Measurements from ENCODE around the gene CSNK1D. TPM values are rescaled to one million over a fixed set of nuclear protein-coding genes. Genes with fewer than 3 reads are reported as not detected.

CSNK1D gene
- 100 to 1,000 TPM in 1 of 2 donors, 10 to 100 TPM in 1; 72.7 to 160 TPM for total RNA-seq
- polyA plus RNA-seq = 100 to 1,000 TPM; 110 to 137 TPM
- long read RNA-seq, donor 1, transcript CSNK1D-203 (10 exons, 2,047 nt) = major isoform, 20 of 27 reads
- long read RNA-seq, donor 1, partial matches to known transcripts = 0 of 27 reads
- long read RNA-seq, donor 1, other reads (novel, unspliced or antisense) = 0 of 27 reads
- long read RNA-seq, donor 2, partial matches to known transcripts = 0 of 6 reads
- long read RNA-seq, donor 2, other reads (novel, unspliced or antisense) = 0 of 6 reads
- long read RNA-seq, donor 3, transcript CSNK1D-203 (10 exons, 2,047 nt) = major isoform, 5 of 9 reads
- long read RNA-seq, donor 3, partial matches to known transcripts = 0 of 9 reads
- long read RNA-seq, donor 3, other reads (novel, unspliced or antisense) = 0 of 9 reads
- long read RNA-seq, donor 4, partial matches to known transcripts = 0 of 7 reads
- long read RNA-seq, donor 4, other reads (novel, unspliced or antisense) = 0 of 7 reads
- long read RNA-seq, donor 5, transcript CSNK1D-203 (10 exons, 2,047 nt) = major isoform, 12 of 42 reads
- long read RNA-seq, donor 5, partial matches to known transcripts = 17 of 42 reads
- long read RNA-seq, donor 5, other reads (novel, unspliced or antisense) = 0 of 42 reads

GRCh38 chr17:82273327-82274133 lies at the start of gene CSNK1D:
CSNK1D (minus strand) TSS chr17:82273700; CDS start chr17:82273381, 319 bp downstream.
- Histone ChIP-seq H3K36me3 (ENCODE audit: control insufficient read depth in 4 of 4, insufficient read depth in 4 of 4, low read length in 4 of 4) (peaks cover 0 to 14% (median 14%) of the 10 kb centered on the region in 4 donors), H3K4me3 (peak within 1 kb of the TSS; percentile 86), H3K27me3 (ENCODE audit: control insufficient read depth in 3 of 3, insufficient read depth in 3 of 3, low read length in 2 of 3) (no peaks in the 10 kb centered on the region), H3K27ac (ENCODE audit: low read depth in 1 of 2, low read length in 1 of 2) (peak within 1 kb of the TSS; percentile 97 to 98), H3K4me1 (ENCODE audit: control insufficient read depth in 5 of 5, insufficient read depth in 5 of 5, low read length in 5 of 5) (peaks cover 6 to 28% (median 18%) of the 10 kb centered on the region in 5 donors), H3K9me3 (ENCODE audit: control insufficient read depth in 4 of 4, insufficient read depth in 3 of 4, low read length in 3 of 4) (no peaks in the 10 kb centered on the region), H3K9ac (ENCODE audit: insufficient read depth in 1 of 2, low read length in 2 of 2) (peak within 1 kb of the TSS; percentile 84 to 90)
- TF ChIP-seq CTCF (IDR thresholded peaks at IDR 0.05; ENCODE audit: control extremely low read depth, extremely low read depth) = no peak
- ATAC-seq (ENCODE audit: insufficient read depth, low FRiP score) (peak; percentile 95), DNase-seq (peak; percentile 93 to 94 (median 93))
- 5 to 8% methylated on average over 49 to 80 of the region's 80 CpGs for WGBS, 2 donors

GRCh38 chr17:82322526-82323453 lies 49.3 kb upstream of the CSNK1D start:
- Histone ChIP-seq H3K9ac (ENCODE audit: insufficient read depth in 1 of 2, low read length in 2 of 2) (no peak overlapping the region), H3K9me3 (ENCODE audit: control insufficient read depth in 4 of 4, insufficient read depth in 3 of 4, low read length in 3 of 4) (no peaks in the 10 kb centered on the region), H3K36me3 (ENCODE audit: control insufficient read depth in 4 of 4, insufficient read depth in 4 of 4, low read length in 4 of 4) (peaks cover 0 to 8% (median 0%) of the 10 kb centered on the region in 4 donors), H3K27me3 (ENCODE audit: control insufficient read depth in 3 of 3, insufficient read depth in 3 of 3, low read length in 2 of 3) (peaks cover 0 to 11% (median 4%) of the 10 kb centered on the region in 3 donors), H3K4me1 (ENCODE audit: control insufficient read depth in 5 of 5, insufficient read depth in 5 of 5, low read length in 5 of 5) (peaks cover 0 to 3% (median 0%) of the 10 kb centered on the region in 5 donors), H3K27ac (ENCODE audit: low read depth in 1 of 2, low read length in 1 of 2) (no peak overlapping the region), H3K4me3 (no peak overlapping the region)
- ATAC-seq (ENCODE audit: insufficient read depth, low FRiP score) = no peak
- no peak for DNase-seq
- TF ChIP-seq CTCF (IDR thresholded peaks at IDR 0.05; ENCODE audit: control extremely low read depth, extremely low read depth) = no peak
- 85 to 91% methylated on average over 25 to 28 of the region's 28 CpGs for WGBS, 2 donors

DNA sequence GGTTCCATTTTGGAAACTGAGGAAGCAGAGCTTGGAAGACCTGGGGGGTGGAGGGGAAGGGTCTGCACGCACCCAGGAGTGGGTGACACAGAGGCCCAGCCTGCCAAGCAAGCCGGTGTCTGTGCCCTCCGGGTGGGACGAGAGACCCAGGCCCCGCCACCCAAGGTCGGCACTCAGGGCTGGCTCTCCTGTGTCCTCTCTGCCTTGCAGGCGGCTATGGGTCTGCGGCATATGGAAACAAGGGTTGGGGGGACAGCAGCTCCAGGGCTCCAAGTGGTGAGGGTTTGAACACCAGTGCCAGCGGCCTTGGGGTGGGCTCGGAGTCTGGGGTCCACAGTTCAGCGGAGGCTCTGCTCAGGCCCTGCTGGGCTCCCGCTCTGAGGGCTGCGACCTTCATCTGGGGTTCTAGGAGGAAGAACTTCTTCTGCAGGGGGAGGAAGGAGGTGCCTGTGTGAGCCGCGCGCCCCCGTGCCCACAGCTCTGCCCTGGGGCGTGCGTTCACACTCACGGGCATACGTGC lies 48.5 kb upstream of the CSNK1D start:
- Histone ChIP-seq H3K4me1 (ENCODE audit: control insufficient read depth in 5 of 5, insufficient read depth in 5 of 5, low read length in 5 of 5) (peaks cover 0 to 3% (median 0%) of the 10 kb centered on the region in 5 donors), H3K27me3 (ENCODE audit: control insufficient read depth in 3 of 3, insufficient read depth in 3 of 3, low read length in 2 of 3) (peaks cover 0 to 11% (median 0%) of the 10 kb centered on the region in 3 donors), H3K4me3 (no peak overlapping the region), H3K36me3 (ENCODE audit: control insufficient read depth in 4 of 4, insufficient read depth in 4 of 4, low read length in 4 of 4) (peaks cover 0 to 8% (median 0%) of the 10 kb centered on the region in 4 donors), H3K9ac (ENCODE audit: insufficient read depth in 1 of 2, low read length in 2 of 2) (no peak overlapping the region), H3K27ac (ENCODE audit: low read depth in 1 of 2, low read length in 1 of 2) (no peak overlapping the region), H3K9me3 (ENCODE audit: control insufficient read depth in 4 of 4, insufficient read depth in 3 of 4, low read length in 3 of 4) (no peaks in the 10 kb centered on the region)
- ATAC-seq (ENCODE audit: insufficient read depth, low FRiP score) (no peak), DNase-seq (no peak)
- 69 to 75% methylated on average over 19 to 21 of the region's 21 CpGs for WGBS, 2 donors
- TF ChIP-seq CTCF (IDR thresholded peaks at IDR 0.05; ENCODE audit: control extremely low read depth, extremely low read depth) = no peak
